HepG2 (cell line): ENCODE data around the gene LAIR1. TPM values are rescaled to one million over a fixed set of nuclear protein-coding genes. Genes with fewer than 3 reads are reported as not detected.

Experiments used
- ATAC-seq: fragments of 200-7000 bp; cut with Tn5 transposase; 3 replicates; pipeline ENCODE4 v1.9.1; 2020; ENCODE audit warnings: mild to moderate bottlenecking, moderate library complexity
- BruUV-seq: library from RNA; stranded (reverse); fragments of 400-500 nt; replicated peaks from 2 replicates; lab custom pipeline; 2021; lab: Mats Ljungman, UMichigan
- CTCF ChIA-PET: fragments of 300-600 bp; formaldehyde crosslinking; extraction: SDS; loops from one replicate; lab custom pipeline; 2021; ENCODE audit warnings: low total read pairs, inconsistent platforms, low intra/inter-chr PET ratio; lab: Yijun Ruan, JAX
- POLR2A ChIA-PET: fragments of 350-600 bp; sonication (Branson Sonifier 250); formaldehyde crosslinking; loops from one replicate; lab custom pipeline; 2020; ENCODE audit warnings: antibody characterized with exemption, inconsistent platforms; lab: Yijun Ruan, JAX
- DNase-seq: peaks from one replicate; pipeline ENCODE4 v3.0.0-alpha.2; 2015; ENCODE audit warnings: low spot score
- FAIRE-seq: peaks from 3 replicates; lab custom pipeline; 2011; peaks lifted over from hg19 to GRCh38; lab: Jason Lieb, UNC
- H2AFZ ChIP-seq: one replicate; pipeline ENCODE4 v1.6.1; 2011; ENCODE audit warnings: low read length, inconsistent platforms
- H3K27ac ChIP-seq: fragments of 300-600 bp; 3 replicates; pipeline ENCODE4 v1.8.0; 2011; ENCODE audit warnings: mixed run types, mild to moderate bottlenecking, mixed read lengths, low read length, inconsistent platforms; ENCODE audit not compliant: insufficient read depth; ENCODE audit errors: extremely low read length
- H3K27me3 ChIP-seq, 2 experiments: fragments of 200-600 bp in 1 of 2; 2 replicates in 1 of 2; 3 replicates in 1 of 2; pipeline versions ENCODE4 v1.6.0 to v1.8.0; 2011; ENCODE audit warnings: low read length in 2 of 2, mild to moderate bottlenecking in 2 of 2, moderate library complexity in 2 of 2, inconsistent platforms in 1 of 2; ENCODE audit not compliant: insufficient read depth in 2 of 2, control insufficient read depth in 1 of 2
- H3K36me3 ChIP-seq, 2 experiments: fragments of 200-600 bp in 1 of 2; replicated peaks in 1 of 2; 2 replicates in 1 of 2; 3 replicates in 1 of 2; pipeline versions ENCODE4 v1.5.1 to v1.8.0; 2011; ENCODE audit warnings: low read length in 2 of 2, inconsistent platforms in 1 of 2; ENCODE audit not compliant: insufficient read depth in 2 of 2, control insufficient read depth in 1 of 2
- H3K4me1 ChIP-seq: 2 replicates; pipeline ENCODE4 v1.5.1; 2012; ENCODE audit warnings: low read length, inconsistent platforms; ENCODE audit not compliant: insufficient read depth
- H3K4me2 ChIP-seq: 2 replicates; pipeline ENCODE4 v1.6.0; 2011; ENCODE audit warnings: low read depth, low read length, inconsistent platforms
- H3K4me3 ChIP-seq, 3 experiments: fragments of 200-600 bp in 1 of 3; sonication (generic), shearing (Covaris generic) in 1 of 3; replicated peaks in 1 of 3; 2 replicates each; pipeline ENCODE4 v1.5.1; 2011 to 2016; ENCODE audit warnings: low read length in 3 of 3, inconsistent platforms in 2 of 3, low read depth in 2 of 3, mild to moderate bottlenecking in 2 of 3, control low read depth in 1 of 3, mixed read lengths in 1 of 3; ENCODE audit not compliant: insufficient read depth in 1 of 3
- H3K79me2 ChIP-seq: one replicate; pipeline ENCODE4 v1.6.1; 2011; ENCODE audit warnings: low read length, inconsistent platforms; ENCODE audit not compliant: insufficient read depth
- H3K9ac ChIP-seq: 2 replicates; pipeline ENCODE4 v1.6.0; 2011; ENCODE audit warnings: mild to moderate bottlenecking, low read depth, low read length, inconsistent platforms; ENCODE audit not compliant: insufficient read depth
- H3K9me3 ChIP-seq: 2 replicates; pipeline ENCODE4 v1.5.1; 2012; ENCODE audit warnings: mild to moderate bottlenecking, low read length
- H4K20me1 ChIP-seq: 2 replicates; pipeline ENCODE4 v1.6.0; 2011; ENCODE audit warnings: inconsistent platforms, mild to moderate bottlenecking, low read length, moderate library complexity; ENCODE audit not compliant: insufficient read depth
- ELF1 ChIP-seq: sonication (generic); formaldehyde crosslinking; IDR thresholded peaks from 2 replicates; pipeline ENCODE4 v1.4.0; 2020; ENCODE audit warnings: missing genetic modification reagents
- IKZF4 ChIP-seq: sonication (generic); formaldehyde crosslinking; IDR thresholded peaks from 2 replicates; pipeline ENCODE4 v1.5.1; 2020; ENCODE audit warnings: borderline replicate concordance, mild to moderate bottlenecking, low read depth, missing genetic modification reagents; ENCODE audit errors: not compliant biosample characterization
- SALL2 ChIP-seq: sonication (generic); formaldehyde crosslinking; IDR thresholded peaks from 2 replicates; pipeline ENCODE4 v1.8.1; 2023; ENCODE audit warnings: mild to moderate bottlenecking, missing genetic modification reagents, inconsistent platforms
- TFDP1 ChIP-seq: IDR thresholded peaks from 2 replicates; pipeline ENCODE4 v1.6.1; 2016; ENCODE audit warnings: missing compliant biosample characterization, missing genetic modification reagents, borderline replicate concordance
- ZBTB7B ChIP-seq: sonication (generic); formaldehyde crosslinking; IDR thresholded peaks from 2 replicates; pipeline ENCODE4 v1.4.0; 2020; ENCODE audit warnings: missing genetic modification reagents
- ZNF207 ChIP-seq: fragments of 450-650 bp; IDR thresholded peaks from 2 replicates; pipeline ENCODE4 v1.6.1; 2016; ENCODE audit warnings: antibody characterized with exemption, borderline replicate concordance
- ZNF879 ChIP-seq: sonication (generic); formaldehyde crosslinking; IDR thresholded peaks from 2 replicates; pipeline ENCODE4 v1.8.1; 2023; ENCODE audit warnings: missing genetic modification reagents
- ZSCAN9 ChIP-seq: IDR thresholded peaks from 2 replicates; pipeline ENCODE4 v1.6.1; 2016; ENCODE audit warnings: borderline replicate concordance
- WGBS: methylation state at CpG from one replicate; pipeline ENCODE4 v1.1.6; 2017; ENCODE audit warnings: low lambda C conversion rate; 5-methylcytosine and 5-hydroxymethylcytosine counted together
- in situ Hi-C: cut with HindIII; loops from 2 replicates; pipeline ENCODE4 v1.10.0; 2017; ENCODE audit warnings: low pct_unique_long_range_greater_than_20kb; ENCODE audit not compliant: extremely low pct_ligation_motif_present
- intact Hi-C: fragments of 100-400 bp; cut with micrococcal nuclease; formaldehyde crosslinking; loops from one replicate; pipeline ENCODE4 v1.10.0; 2022; ENCODE audit not compliant: unreplicated experiment
- polyA plus RNA-seq, 8 experiments: library from polyadenylated mRNA; depleted of rRNA in 3 of 8; stranded (reverse) in 7 of 8; unstranded in 1 of 8; fragments of >200 nt; fragmentation: Illumina TruSeq in 4 of 8; extraction: Trizol in 4 of 8; gene quantifications; 2 replicates each; pipeline versions ENCODE4 v1.2.1 to v1.2.3, GENCODE V29; 2011 to 2016; ENCODE audit warnings: low read depth in 4 of 8, missing spikeins in 1 of 8, mixed read lengths in 1 of 8; ENCODE audit not compliant: insufficient read depth in 1 of 8
- total RNA-seq, 5 experiments: library from RNA; depleted of rRNA; stranded (reverse); fragments of >200 nt; fragmentation: Illumina TruSeq; extraction: Trizol; gene quantifications; 2 replicates each; pipeline ENCODE4 v1.2.3, GENCODE V29; 2016; ENCODE audit warnings: low read depth in 1 of 5
- TF ChIP-seq, protein P1 (sequence below): sonication (generic); formaldehyde crosslinking; IDR thresholded peaks from 2 replicates; pipeline ENCODE4 v1.4.0; 2020; ENCODE audit warnings: mild to moderate bottlenecking, missing genetic modification reagents
- TF ChIP-seq, protein P2 (sequence below): IDR thresholded peaks from 2 replicates; pipeline ENCODE4 v1.6.1; 2012; ENCODE audit warnings: low read length, improper control_type of control experiment
- TF ChIP-seq, protein P3 (sequence below): sonication (generic); formaldehyde crosslinking; IDR thresholded peaks from 2 replicates; pipeline ENCODE4 v1.8.0; 2022; ENCODE audit warnings: mild to moderate bottlenecking, missing genetic modification reagents
- TF ChIP-seq, protein P4 (sequence below): sonication (generic); formaldehyde crosslinking; IDR thresholded peaks from 2 replicates; pipeline ENCODE4 v1.8.0; 2022; ENCODE audit warnings: missing genetic modification reagents, low read depth, mild to moderate bottlenecking, borderline replicate concordance

Gene LAIR1
- total and polyA plus RNA-seq, 2 of the 13 experiments (the other 11 are each of a cell fraction or from before 2014, with no cell fraction given) = 0.75 to 1.2 TPM

- TF ChIP-seq, protein P1, sequence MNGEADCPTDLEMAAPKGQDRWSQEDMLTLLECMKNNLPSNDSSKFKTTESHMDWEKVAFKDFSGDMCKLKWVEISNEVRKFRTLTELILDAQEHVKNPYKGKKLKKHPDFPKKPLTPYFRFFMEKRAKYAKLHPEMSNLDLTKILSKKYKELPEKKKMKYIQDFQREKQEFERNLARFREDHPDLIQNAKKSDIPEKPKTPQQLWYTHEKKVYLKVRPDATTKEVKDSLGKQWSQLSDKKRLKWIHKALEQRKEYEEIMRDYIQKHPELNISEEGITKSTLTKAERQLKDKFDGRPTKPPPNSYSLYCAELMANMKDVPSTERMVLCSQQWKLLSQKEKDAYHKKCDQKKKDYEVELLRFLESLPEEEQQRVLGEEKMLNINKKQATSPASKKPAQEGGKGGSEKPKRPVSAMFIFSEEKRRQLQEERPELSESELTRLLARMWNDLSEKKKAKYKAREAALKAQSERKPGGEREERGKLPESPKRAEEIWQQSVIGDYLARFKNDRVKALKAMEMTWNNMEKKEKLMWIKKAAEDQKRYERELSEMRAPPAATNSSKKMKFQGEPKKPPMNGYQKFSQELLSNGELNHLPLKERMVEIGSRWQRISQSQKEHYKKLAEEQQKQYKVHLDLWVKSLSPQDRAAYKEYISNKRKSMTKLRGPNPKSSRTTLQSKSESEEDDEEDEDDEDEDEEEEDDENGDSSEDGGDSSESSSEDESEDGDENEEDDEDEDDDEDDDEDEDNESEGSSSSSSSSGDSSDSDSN = no peak
- TF ChIP-seq ZNF879 (CRISPR knock-in tag) (no peak), ELF1 (no peak), ZNF207 (no peak), ZBTB7B (CRISPR knock-in tag) (no peak)
These were observed 48.8 kb downstream of the LAIR1 start (continued) for GRCh38 chr19:54315956-54316355.

GRCh38 chr19:54312436-54313377 lies 52.0 kb downstream of the LAIR1 start, which contains the start of gene LILRA5:
Gene LILRA5, minus strand, starts transcription at chr19:54313166. Its CDS starts 147 bp downstream, at chr19:54313019.
- no peaks in the 10 kb centered on the region for H3K36me3 ChIP-seq
- FAIRE-seq (no peak), ATAC-seq (no peak), DNase-seq (no peak)
- ChIA-PET CTCF (no interaction called here), POLR2A (no interaction called here)
- no peak within 1 kb of the TSS for H3K27ac ChIP-seq
- H3K9ac ChIP-seq = no peak within 1 kb of the TSS
- H3K4me3 ChIP-seq = no peak within 1 kb of the TSS
- intact Hi-C loops (no loop called here), in situ Hi-C loops (no loop called here)
- H3K4me1 ChIP-seq = no peaks in the 10 kb centered on the region
- no peak within 1 kb of the TSS for H2AFZ ChIP-seq
- peaks cover 3 to 13% of the 10 kb centered on the region in 2 experiments; a peak in 3 of 5 replicates for H3K27me3 ChIP-seq
- no peaks in the 10 kb centered on the region for H3K79me2 ChIP-seq
- no peak within 1 kb of the TSS for H3K4me2 ChIP-seq
- no TSS peak for BruUV-seq
- no peaks in the 10 kb centered on the region for H4K20me1 ChIP-seq
- 0% methylated on average over 7 of the region's 13 CpGs for WGBS
- no peaks in the 10 kb centered on the region for H3K9me3 ChIP-seq
- no peak for TF ChIP-seq SALL2
- TF ChIP-seq, protein P2, sequence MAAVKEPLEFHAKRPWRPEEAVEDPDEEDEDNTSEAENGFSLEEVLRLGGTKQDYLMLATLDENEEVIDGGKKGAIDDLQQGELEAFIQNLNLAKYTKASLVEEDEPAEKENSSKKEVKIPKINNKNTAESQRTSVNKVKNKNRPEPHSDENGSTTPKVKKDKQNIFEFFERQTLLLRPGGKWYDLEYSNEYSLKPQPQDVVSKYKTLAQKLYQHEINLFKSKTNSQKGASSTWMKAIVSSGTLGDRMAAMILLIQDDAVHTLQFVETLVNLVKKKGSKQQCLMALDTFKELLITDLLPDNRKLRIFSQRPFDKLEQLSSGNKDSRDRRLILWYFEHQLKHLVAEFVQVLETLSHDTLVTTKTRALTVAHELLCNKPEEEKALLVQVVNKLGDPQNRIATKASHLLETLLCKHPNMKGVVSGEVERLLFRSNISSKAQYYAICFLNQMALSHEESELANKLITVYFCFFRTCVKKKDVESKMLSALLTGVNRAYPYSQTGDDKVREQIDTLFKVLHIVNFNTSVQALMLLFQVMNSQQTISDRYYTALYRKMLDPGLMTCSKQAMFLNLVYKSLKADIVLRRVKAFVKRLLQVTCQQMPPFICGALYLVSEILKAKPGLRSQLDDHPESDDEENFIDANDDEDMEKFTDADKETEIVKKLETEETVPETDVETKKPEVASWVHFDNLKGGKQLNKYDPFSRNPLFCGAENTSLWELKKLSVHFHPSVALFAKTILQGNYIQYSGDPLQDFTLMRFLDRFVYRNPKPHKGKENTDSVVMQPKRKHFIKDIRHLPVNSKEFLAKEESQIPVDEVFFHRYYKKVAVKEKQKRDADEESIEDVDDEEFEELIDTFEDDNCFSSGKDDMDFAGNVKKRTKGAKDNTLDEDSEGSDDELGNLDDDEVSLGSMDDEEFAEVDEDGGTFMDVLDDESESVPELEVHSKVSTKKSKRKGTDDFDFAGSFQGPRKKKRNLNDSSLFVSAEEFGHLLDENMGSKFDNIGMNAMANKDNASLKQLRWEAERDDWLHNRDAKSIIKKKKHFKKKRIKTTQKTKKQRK = no peak
- TF ChIP-seq, protein P3, sequence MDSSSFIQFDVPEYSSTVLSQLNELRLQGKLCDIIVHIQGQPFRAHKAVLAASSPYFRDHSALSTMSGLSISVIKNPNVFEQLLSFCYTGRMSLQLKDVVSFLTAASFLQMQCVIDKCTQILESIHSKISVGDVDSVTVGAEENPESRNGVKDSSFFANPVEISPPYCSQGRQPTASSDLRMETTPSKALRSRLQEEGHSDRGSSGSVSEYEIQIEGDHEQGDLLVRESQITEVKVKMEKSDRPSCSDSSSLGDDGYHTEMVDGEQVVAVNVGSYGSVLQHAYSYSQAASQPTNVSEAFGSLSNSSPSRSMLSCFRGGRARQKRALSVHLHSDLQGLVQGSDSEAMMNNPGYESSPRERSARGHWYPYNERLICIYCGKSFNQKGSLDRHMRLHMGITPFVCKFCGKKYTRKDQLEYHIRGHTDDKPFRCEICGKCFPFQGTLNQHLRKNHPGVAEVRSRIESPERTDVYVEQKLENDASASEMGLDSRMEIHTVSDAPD (CRISPR knock-in tag) = no peak
- TF ChIP-seq ZSCAN9 (CRISPR knock-in tag) = no peak
- TF ChIP-seq, protein P4, sequence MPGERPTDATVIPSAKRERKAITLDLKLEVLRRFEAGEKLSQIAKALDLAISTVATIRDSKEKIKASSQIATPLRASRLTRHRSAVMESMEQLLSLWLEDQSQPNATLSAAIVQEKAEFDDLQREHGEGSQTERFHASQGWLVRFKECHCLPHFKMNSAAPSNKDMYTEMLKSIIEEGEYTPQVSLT = no peak
- TF ChIP-seq IKZF4 (CRISPR knock-in tag) = no peak
- no peak for TF ChIP-seq TFDP1 (CRISPR knock-in tag)
